ENCODE results near the gene CXCL6.
A peak's percentile ranks its signal among the peaks of the same experiment; 100 is the strongest.

The CXCL6 gene

GRCh38 chr4:73853718-73854473 lies 17.4 kb downstream of the CXCL6 start:
- peak overlapping the region; percentile 18 for H3K4me3 ChIP-seq (replicated peaks; ENCODE audit: low read depth, low read length)
- no peak for TF ChIP-seq CTCF (IDR thresholded peaks at IDR 0.05; ENCODE audit: low read depth, low read length, missing control alignments)
- DNase-seq (ENCODE audit: extremely low read depth, low read depth) = no peak

- DNase-seq (ENCODE audit: extremely low read depth, low read depth) = no peak
- TF ChIP-seq CTCF (IDR thresholded peaks at IDR 0.05; ENCODE audit: low read depth, low read length, missing control alignments) = no peak
Measured at GRCh38 chr4:73855406-73855805, 18.9 kb downstream of the CXCL6 start.

GRCh38 chr4:73856518-73856917 lies 20.0 kb downstream of the CXCL6 start:
- no peak for DNase-seq (ENCODE audit: extremely low read depth, low read depth)
- H3K4me3 ChIP-seq (replicated peaks; ENCODE audit: low read depth, low read length) = no peak overlapping the region
- no peak for TF ChIP-seq CTCF (IDR thresholded peaks at IDR 0.05; ENCODE audit: low read depth, low read length, missing control alignments)

More at GRCh38 chr4:73855406-73855805, 18.9 kb downstream of the CXCL6 start:
- no peak overlapping the region for H3K4me3 ChIP-seq (replicated peaks; ENCODE audit: low read depth, low read length)

GRCh38 chr4:73859614-73860088 lies 23.2 kb downstream of the CXCL6 start:
- no peak for TF ChIP-seq CTCF (IDR thresholded peaks at IDR 0.05; ENCODE audit: low read depth, low read length, missing control alignments)
- H3K4me3 ChIP-seq (replicated peaks; ENCODE audit: low read depth, low read length) = no peak overlapping the region
- no peak for DNase-seq (ENCODE audit: extremely low read depth, low read depth)

GRCh38 chr4:73860181-73860580 lies 23.7 kb downstream of the CXCL6 start:
- no peak overlapping the region for H3K4me3 ChIP-seq (replicated peaks; ENCODE audit: low read depth, low read length)
- no peak for TF ChIP-seq CTCF (IDR thresholded peaks at IDR 0.05; ENCODE audit: low read depth, low read length, missing control alignments)
- no peak for DNase-seq (ENCODE audit: extremely low read depth, low read depth)

- H3K4me3 ChIP-seq (replicated peaks; ENCODE audit: low read depth, low read length) = no peak overlapping the region
- TF ChIP-seq CTCF (IDR thresholded peaks at IDR 0.05; ENCODE audit: low read depth, low read length, missing control alignments) = no peak
- no peak for DNase-seq (ENCODE audit: extremely low read depth, low read depth)
Measured at GRCh38 chr4:73860917-73861316, 24.4 kb downstream of the CXCL6 start.
